ENCODE results near the gene DNAL1.

GRCh38 chr14:73667854-73668253 lies 23.1 kb downstream of the DNAL1 start:
- TF ChIP-seq CTCF (IDR thresholded peaks at IDR 0.05) (no peak), POLR2A (IDR thresholded peaks at IDR 0.05) (no peak)
